ENCODE data around the gene LCOR.

Gene LCOR

DNA sequence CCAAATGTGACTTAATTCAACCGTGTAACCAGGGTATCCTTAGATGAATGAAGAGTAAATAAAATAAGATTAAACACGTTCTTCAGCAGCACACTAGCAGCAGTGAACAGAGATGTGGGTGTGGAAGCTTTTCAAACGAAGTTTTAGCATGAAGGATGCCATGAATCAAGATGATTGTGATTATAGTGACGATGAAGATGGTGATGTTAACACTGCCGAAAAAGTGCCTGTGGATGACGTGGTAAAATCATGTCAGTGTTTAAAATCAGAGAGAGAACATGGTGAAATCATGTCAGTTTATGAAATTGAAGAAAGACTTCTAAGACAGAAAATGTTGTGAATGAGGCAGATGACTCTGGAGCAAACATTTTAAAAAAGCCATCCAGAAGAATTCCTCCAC is 19.2 kb downstream of the LCOR start:
- Mint-ChIP-seq H3K9me3 (no peaks in the 10 kb centered on the region), H3K36me3 (ENCODE audit: low read depth) (peaks cover 38% of the 10 kb centered on the region), H3K27me3 (no peaks in the 10 kb centered on the region), H3K4me3 (no peak overlapping the region), H3K4me1 (ENCODE audit: low read depth) (peaks cover 44% of the 10 kb centered on the region), H3K27ac (no peak overlapping the region)
- no peak for DNase-seq

DNA sequence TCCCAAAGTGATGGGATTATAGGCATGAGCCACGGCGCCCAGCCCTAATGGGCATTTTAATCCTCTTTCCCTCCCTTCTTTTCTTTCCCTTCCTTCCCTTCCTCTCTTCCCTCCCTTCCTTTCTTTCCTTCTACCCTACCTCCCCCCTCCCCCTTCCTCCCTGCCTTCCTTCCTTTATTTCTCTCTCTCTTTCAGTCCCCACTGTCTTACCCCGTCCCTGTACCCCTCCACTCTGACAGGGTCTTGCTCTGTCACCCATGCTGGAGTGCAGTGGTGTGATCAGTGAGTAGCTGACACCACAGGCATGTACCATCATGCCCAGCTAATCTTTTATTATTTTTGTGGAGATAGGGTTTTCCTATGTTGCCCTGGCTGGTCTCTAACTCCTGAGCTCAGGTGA is 24.2 kb downstream of the LCOR start:
- H3K9me3 Mint-ChIP-seq, result no peaks in the 10 kb centered on the region
- H3K27ac Mint-ChIP-seq, result peak overlapping the region; percentile 68
- no peaks in the 10 kb centered on the region for H3K27me3 Mint-ChIP-seq
- H3K4me1 Mint-ChIP-seq (ENCODE audit: low read depth), result peaks cover 63% of the 10 kb centered on the region
- peaks cover 62% of the 10 kb centered on the region for H3K36me3 Mint-ChIP-seq (ENCODE audit: low read depth)
- no peak overlapping the region for H3K4me3 Mint-ChIP-seq
- no peak for DNase-seq

DNA sequence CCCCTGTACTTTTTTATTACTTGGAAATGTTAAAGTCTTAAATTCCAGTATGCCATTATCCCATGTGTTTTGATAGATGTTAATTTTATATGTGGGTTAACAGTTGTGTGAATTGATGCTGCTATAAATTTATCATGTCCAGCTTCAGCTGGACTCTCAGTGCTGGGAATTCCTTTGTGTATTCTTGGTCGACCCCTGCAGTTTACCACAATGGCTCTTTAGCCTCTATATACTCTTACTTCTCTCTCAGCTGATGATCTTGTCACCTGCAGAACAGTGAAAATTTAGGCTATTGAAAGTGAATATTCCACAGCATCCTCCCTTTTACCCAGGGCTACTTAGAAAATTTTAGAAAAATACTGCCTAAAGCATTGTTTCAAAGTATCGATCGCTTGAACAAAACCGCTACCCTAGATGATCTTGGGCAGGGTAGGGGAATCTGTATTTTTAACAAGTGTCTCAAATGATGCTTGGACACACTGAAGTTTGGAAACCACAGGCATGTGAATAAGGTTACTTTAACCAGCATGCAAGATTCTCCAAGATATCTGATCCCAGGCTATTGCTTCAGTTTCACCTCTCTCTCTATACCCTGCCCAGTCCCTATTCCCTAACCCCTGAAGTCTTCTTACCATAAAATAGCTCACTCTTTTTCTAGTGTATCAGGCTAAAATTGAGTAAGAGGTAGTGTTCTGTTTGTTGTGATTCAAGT is 25.4 kb downstream of the LCOR start:
- peak overlapping the region; percentile 23 for H3K27ac Mint-ChIP-seq
- no peak for DNase-seq
- H3K4me3 Mint-ChIP-seq, result no peak overlapping the region
- peaks cover 68% of the 10 kb centered on the region for H3K4me1 Mint-ChIP-seq (ENCODE audit: low read depth)
- H3K27me3 Mint-ChIP-seq, result no peaks in the 10 kb centered on the region
- H3K9me3 Mint-ChIP-seq, result no peaks in the 10 kb centered on the region
- H3K36me3 Mint-ChIP-seq (ENCODE audit: low read depth), result peaks cover 67% of the 10 kb centered on the region

DNA sequence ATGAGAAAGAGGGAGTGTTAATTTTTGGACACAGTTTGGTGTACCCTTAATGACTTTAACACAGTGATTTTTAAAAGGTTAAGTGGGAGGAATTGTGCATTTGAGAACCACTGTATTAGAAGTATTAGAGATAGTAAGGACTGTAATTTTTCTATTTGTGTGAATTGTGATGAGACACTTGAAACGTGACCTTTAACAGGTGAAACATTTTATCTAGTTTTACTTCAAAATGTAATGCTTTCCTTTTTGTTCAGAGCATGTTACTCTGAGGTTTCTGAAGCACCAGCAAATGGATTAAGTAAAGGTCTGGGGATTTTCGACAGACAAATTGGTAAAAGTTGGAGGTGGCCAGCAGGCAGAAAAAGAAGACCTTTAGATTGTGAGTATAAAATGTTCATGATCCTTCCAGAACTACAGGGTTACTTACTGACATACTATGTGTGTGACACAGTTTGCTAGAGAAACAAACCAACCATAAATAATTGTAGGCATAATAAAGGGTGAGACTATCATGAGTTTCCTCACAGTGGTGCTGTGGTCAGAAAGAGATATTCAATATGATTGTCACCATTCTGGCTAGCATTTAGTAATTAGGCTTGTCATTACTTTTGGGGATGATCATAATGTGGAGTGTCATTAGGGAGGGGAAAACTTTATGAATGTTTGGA is 26.1 kb downstream of the LCOR start:
- Mint-ChIP-seq H3K27ac (peak overlapping the region; percentile 23), H3K4me3 (no peak overlapping the region), H3K4me1 (ENCODE audit: low read depth) (peaks cover 69% of the 10 kb centered on the region), H3K9me3 (no peaks in the 10 kb centered on the region), H3K36me3 (ENCODE audit: low read depth) (peaks cover 63% of the 10 kb centered on the region), H3K27me3 (no peaks in the 10 kb centered on the region)
- DNase-seq, result no peak

DNA sequence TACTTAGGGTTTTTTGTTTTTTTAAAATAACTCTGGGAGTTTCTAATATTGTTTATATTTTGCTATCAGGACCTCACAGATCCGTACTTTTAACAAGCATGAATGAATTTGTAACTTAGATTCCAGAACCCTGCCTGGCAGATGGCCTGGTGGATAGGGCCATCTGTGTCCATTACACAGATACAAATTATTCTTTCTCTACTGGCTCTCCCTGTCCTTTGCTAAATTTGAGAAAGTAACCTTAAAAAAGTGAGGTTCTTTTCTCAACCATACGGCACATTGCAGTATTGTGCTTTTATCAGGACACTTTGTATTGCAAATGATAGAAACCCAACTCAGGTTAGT is 26.6 kb downstream of the LCOR start:
- Mint-ChIP-seq H3K4me1 (ENCODE audit: low read depth) (peaks cover 70% of the 10 kb centered on the region), H3K27ac (no peak overlapping the region), H3K4me3 (no peak overlapping the region), H3K9me3 (no peaks in the 10 kb centered on the region), H3K27me3 (no peaks in the 10 kb centered on the region), H3K36me3 (ENCODE audit: low read depth) (peaks cover 62% of the 10 kb centered on the region)
- no peak for DNase-seq

DNA sequence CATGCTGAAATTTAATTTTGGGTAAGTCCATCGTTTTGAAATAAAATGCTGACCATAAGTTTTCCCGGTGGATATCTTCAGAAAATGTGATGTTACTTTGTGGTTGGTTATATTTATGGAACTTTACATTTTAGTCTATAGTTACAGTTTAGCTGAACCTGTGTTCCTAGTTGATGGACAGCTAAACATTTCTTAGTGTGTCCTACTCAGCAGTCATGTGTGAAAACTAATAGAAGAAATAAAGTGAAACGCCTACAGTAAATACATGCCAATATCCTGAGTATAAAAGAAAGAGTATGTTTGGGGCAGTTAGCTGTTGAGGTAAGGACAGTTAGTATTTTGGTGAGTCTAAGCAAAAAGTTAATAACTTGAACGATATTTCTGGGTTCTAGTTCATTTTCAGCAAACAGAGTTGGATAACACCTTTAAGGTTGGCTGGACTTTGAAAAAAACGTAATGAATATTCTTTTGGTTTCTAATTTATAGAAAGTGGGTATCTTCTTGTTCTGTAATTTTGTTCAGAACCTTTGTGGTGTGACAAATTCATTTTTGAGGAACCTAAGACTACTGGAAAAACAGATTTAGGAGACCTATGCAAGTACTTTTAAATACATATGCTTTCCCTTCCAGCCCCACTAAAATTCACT is 28.7 kb downstream of the LCOR start:
- H3K27ac Mint-ChIP-seq, result no peak overlapping the region
- H3K36me3 Mint-ChIP-seq (ENCODE audit: low read depth), result peaks cover 58% of the 10 kb centered on the region
- H3K4me1 Mint-ChIP-seq (ENCODE audit: low read depth), result peaks cover 75% of the 10 kb centered on the region
- no peak for DNase-seq
- no peaks in the 10 kb centered on the region for H3K9me3 Mint-ChIP-seq
- no peaks in the 10 kb centered on the region for H3K27me3 Mint-ChIP-seq
- H3K4me3 Mint-ChIP-seq, result no peak overlapping the region

DNA sequence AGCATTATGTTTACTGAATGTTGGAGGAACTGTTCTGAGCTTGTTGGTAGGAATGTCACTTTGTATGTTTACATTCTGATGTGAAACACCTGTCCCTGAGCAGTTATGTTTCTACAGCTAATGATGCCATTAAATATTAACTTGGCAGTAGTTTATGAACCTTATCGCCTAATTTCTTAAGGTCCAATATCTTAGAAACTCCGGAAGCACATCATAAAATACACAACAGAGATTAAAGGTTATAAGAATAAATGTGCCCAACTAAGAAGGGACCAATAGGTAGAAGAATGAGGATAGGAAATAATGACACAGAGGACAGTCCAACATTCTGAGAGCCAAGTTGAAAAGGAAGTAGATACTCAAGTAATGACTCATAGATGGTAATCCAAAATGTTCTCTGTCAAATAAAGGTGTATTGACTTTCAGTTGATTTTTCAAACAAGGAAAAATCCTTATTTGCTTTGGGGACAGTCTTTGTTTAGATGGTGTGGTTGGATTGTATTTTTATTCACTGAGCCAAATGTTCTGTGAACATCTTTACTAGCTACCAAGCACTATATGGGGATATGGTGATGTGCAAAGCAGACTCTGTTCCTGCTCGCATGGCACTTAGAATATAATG is 31.9 kb downstream of the LCOR start:
- Mint-ChIP-seq H3K4me3 (no peak overlapping the region), H3K9me3 (no peaks in the 10 kb centered on the region), H3K27me3 (no peaks in the 10 kb centered on the region), H3K4me1 (ENCODE audit: low read depth) (peaks cover 55% of the 10 kb centered on the region), H3K27ac (peak overlapping the region; percentile 84), H3K36me3 (ENCODE audit: low read depth) (peaks cover 56% of the 10 kb centered on the region)
- DNase-seq, result no peak

DNA sequence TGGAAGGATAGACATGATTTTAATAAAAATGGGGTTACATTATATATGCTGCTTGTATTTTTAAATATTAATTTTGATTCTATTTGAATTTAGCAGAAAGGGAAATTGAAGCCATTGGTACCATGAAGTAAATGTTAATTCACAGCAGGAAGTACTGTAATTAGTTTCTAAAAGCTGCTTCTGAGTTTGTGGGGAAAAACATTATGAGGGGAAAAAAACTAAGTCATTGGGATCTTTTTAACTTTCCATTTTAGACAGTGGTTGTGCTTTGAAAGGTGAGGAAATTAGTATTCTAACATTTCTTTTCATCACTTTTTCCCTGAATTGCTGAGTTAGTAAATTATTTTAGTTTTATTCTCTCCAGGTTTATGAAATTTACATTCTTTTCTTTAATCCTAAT is 41.0 kb downstream of the LCOR start:
- H3K27me3 Mint-ChIP-seq, result no peaks in the 10 kb centered on the region
- no peaks in the 10 kb centered on the region for H3K9me3 Mint-ChIP-seq
- peaks cover 29% of the 10 kb centered on the region for H3K36me3 Mint-ChIP-seq (ENCODE audit: low read depth)
- peak overlapping the region; percentile 87 for H3K27ac Mint-ChIP-seq
- no peak overlapping the region for H3K4me3 Mint-ChIP-seq
- no peak for DNase-seq
- peaks cover 58% of the 10 kb centered on the region for H3K4me1 Mint-ChIP-seq (ENCODE audit: low read depth)

DNA sequence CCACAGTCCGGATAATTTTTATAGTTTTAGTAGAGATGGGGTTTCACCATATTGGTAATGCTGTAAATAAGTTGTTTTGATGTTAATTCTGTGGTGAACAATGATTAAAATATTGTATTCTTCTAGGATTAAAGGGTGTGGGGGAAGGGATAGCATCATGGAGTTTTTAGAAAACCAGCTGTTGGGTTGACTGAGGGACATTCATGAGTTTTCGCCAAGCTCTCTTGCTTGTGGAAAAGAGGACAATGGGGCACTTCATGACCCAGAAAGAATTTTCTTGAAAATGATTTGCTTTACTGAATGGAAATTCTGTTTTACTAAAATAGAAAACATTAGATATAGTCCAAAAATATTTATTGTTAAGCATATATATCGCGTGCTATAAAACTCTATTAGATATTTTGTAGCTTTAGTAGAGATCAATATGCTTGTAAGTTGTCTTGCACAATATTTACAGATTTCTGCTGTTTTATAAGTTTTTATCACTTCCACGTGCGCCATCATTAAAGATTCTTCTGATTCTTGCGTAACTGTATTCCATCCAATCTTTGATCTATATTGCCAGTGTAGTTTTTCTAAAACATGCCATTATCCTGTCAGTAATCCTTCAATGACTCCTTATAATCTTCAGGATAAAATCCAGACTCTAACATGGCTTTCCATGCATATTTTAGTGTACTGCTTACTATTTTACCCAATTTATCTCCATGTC is 41.8 kb downstream of the LCOR start:
- H3K36me3 Mint-ChIP-seq (ENCODE audit: low read depth), result peaks cover 31% of the 10 kb centered on the region
- DNase-seq, result no peak
- no peaks in the 10 kb centered on the region for H3K27me3 Mint-ChIP-seq
- H3K4me1 Mint-ChIP-seq (ENCODE audit: low read depth), result peaks cover 64% of the 10 kb centered on the region
- H3K27ac Mint-ChIP-seq, result peak overlapping the region; percentile 87
- no peak overlapping the region for H3K4me3 Mint-ChIP-seq
- H3K9me3 Mint-ChIP-seq, result no peaks in the 10 kb centered on the region

DNA sequence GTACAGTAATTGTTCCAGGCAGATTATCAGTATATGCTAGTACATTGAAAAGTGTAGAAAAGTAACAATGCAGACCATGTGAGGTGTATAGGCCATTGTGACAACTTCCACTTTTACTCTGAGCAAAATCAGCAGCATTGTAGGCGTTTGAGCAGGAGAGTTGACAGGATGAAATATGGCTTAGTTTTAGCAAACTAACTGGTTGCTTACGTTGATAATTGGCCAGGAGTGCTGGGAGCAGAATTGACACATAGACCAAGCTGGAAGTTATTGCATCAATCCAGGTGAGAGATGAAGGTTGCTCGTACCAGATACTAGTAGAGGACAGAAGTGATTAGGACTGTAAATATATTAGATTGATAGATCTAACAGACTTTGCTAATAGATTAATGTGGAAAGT is 46.0 kb downstream of the LCOR start:
- no peaks in the 10 kb centered on the region for H3K27me3 Mint-ChIP-seq
- DNase-seq, result no peak
- peaks cover 26% of the 10 kb centered on the region for H3K36me3 Mint-ChIP-seq (ENCODE audit: low read depth)
- no peaks in the 10 kb centered on the region for H3K9me3 Mint-ChIP-seq
- H3K4me1 Mint-ChIP-seq (ENCODE audit: low read depth), result peaks cover 62% of the 10 kb centered on the region
- H3K4me3 Mint-ChIP-seq, result no peak overlapping the region
- no peak overlapping the region for H3K27ac Mint-ChIP-seq

DNA sequence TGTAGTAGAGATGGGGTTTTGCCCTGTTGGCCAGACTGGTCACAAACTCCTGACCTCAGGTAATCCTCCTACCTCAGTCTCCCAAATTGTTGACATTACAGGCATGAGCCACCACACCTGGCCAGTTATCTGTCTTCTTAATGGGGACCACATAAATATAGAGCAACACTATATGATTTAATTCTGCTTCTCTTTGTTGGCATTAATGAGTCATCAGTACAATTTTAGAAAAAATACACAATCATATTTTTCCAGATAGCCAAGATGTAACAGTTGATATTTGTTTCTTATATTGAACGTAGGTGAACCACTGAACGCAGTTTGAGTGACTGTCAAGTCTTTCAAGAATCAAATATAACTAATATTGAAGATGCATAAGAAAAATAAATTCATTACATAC is 48.5 kb downstream of the LCOR start:
- Mint-ChIP-seq H3K4me1 (ENCODE audit: low read depth) (peaks cover 57% of the 10 kb centered on the region), H3K9me3 (no peaks in the 10 kb centered on the region), H3K27ac (no peak overlapping the region), H3K36me3 (ENCODE audit: low read depth) (peaks cover 34% of the 10 kb centered on the region), H3K27me3 (no peaks in the 10 kb centered on the region), H3K4me3 (no peak overlapping the region)
- no peak for DNase-seq

DNA sequence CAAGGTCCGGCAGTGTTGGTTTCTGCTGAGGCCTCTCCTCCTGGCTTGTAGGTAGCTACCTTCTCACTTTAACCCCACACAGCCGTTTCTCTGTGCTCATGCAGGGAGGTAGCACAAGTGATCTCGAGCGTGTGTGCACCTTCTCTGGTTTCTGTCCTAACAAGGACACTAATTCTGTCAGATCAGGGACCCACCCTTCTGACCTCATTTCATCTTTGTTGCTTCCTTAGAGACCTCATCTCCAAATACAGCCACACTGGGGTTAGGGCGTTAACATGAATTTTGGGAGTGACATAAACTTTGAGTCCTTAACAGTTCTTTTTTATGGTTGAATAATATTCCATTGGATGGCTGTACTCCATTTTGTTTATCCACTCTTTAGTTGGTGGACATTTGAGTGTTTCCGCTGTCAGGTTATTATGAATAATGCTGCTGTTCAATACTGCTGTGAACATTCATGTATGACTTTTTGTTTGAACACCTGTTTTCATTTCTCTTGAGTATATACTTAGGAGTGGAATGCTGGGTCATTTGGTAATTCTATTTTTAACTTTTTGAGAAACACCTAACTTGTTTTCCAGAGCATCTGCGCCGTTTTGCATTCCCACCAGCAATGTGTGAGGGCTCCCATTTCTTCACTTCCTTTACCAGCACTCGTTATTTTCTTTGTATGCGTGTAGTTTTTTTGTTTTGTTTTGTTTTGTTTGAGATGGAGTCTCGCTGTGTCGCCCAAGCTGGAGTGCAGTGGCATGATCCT is 57.5 kb downstream of the LCOR start:
- Mint-ChIP-seq H3K27me3 (no peaks in the 10 kb centered on the region), H3K4me1 (ENCODE audit: low read depth) (peaks cover 46% of the 10 kb centered on the region), H3K4me3 (no peak overlapping the region), H3K36me3 (ENCODE audit: low read depth) (peaks cover 79% of the 10 kb centered on the region), H3K27ac (no peak overlapping the region), H3K9me3 (peaks cover 23% of the 10 kb centered on the region)
- DNase-seq, result no peak

DNA sequence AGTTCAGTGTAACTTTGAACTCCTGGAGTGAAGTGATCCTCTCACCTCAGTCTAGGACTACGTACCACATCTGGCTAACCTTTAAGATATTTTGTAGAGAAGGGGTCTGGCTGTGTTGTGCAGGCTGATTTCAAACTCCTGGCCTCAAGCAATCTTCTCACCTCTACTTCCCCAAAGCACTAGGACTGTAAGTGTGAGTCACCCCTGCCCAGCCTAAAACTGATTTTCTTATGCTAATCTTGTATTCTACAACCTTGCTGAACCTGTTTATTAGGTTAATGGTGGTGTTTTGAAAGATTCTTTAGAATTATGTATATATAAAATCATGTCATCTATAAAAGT is 58.0 kb downstream of the LCOR start:
- DNase-seq, result no peak
- H3K36me3 Mint-ChIP-seq (ENCODE audit: low read depth), result peaks cover 74% of the 10 kb centered on the region
- peaks cover 23% of the 10 kb centered on the region for H3K9me3 Mint-ChIP-seq
- H3K4me3 Mint-ChIP-seq, result no peak overlapping the region
- no peak overlapping the region for H3K27ac Mint-ChIP-seq
- H3K4me1 Mint-ChIP-seq (ENCODE audit: low read depth), result peaks cover 47% of the 10 kb centered on the region
- no peaks in the 10 kb centered on the region for H3K27me3 Mint-ChIP-seq

DNA sequence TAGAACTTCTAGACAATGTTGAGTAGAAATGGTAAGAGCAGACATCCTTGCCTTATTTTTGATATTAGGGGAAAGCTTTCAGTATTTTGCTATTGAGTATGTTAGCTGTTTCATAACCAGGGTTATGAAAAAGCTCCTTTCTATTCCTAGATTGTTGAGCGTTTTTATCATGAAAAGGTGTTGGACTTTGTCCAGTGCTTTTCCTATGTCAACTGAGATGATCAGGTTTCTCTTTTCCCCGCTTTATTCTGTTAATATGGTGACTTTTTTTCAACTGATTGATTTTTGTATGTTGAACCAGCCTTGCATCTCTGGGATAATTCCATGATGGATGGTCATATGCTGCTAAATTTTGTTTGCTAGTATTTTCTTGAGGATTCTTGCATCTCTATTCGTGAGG is 58.5 kb downstream of the LCOR start:
- no peak overlapping the region for H3K27ac Mint-ChIP-seq
- peaks cover 51% of the 10 kb centered on the region for H3K4me1 Mint-ChIP-seq (ENCODE audit: low read depth)
- H3K36me3 Mint-ChIP-seq (ENCODE audit: low read depth), result peaks cover 71% of the 10 kb centered on the region
- no peak overlapping the region for H3K4me3 Mint-ChIP-seq
- H3K27me3 Mint-ChIP-seq, result no peaks in the 10 kb centered on the region
- peaks cover 23% of the 10 kb centered on the region for H3K9me3 Mint-ChIP-seq
- DNase-seq, result no peak

Measured in activated T-cell treated with anti-CD3 and anti-CD28 coated beads, Interleukin-2, amount 50 U/mL, for 24 hours (primary cell).